GM18511 (cell line): ENCODE data around the gene DUSP15.

Experiments
- ATAC-seq: cut with Tn5 transposase; IDR thresholded peaks from one replicate; pipeline ENCODE4 v1.9.1; 2021; ENCODE audit warnings: mild to moderate bottlenecking, moderate library complexity; ENCODE audit not compliant: unreplicated experiment

Gene DUSP15

DNA sequence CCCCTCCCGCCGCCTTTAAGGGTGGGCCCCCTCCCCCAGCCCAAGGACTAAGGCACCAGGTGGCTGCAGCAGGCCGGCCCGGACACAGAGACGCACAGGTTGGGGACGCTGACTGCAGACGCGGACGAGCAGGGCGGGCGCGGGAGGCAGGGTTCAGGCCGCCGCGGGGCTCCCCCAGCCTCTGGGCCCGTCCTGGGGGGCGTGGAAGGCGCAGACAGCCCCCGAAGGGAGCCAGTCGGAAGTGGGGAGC is 9.3 kb downstream of the DUSP15 start:
- peak; percentile 29 for ATAC-seq

- ATAC-seq, result no peak
Observed at GRCh38 chr20:31860390-31861134, 9.8 kb downstream of the DUSP15 start.

DNA sequence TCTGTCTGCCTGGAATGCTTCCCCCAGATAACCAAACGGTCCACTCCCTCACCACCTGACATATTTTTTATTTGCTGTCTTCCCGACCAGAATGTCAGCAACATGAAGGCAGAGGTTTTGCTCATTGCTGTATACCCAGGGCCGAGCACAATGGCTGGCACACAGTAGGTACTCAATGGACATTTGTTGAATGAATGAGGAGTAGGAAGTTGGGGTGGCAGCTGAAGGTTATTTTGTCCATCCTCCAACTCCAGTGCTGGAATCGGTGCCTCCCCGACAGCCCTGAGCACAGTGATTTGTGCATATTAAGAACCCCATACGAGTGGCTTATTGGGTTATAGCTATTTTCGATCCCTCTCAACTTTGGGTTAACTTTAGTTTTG is 10.3 kb downstream of the DUSP15 start:
- ATAC-seq, result no peak

DNA sequence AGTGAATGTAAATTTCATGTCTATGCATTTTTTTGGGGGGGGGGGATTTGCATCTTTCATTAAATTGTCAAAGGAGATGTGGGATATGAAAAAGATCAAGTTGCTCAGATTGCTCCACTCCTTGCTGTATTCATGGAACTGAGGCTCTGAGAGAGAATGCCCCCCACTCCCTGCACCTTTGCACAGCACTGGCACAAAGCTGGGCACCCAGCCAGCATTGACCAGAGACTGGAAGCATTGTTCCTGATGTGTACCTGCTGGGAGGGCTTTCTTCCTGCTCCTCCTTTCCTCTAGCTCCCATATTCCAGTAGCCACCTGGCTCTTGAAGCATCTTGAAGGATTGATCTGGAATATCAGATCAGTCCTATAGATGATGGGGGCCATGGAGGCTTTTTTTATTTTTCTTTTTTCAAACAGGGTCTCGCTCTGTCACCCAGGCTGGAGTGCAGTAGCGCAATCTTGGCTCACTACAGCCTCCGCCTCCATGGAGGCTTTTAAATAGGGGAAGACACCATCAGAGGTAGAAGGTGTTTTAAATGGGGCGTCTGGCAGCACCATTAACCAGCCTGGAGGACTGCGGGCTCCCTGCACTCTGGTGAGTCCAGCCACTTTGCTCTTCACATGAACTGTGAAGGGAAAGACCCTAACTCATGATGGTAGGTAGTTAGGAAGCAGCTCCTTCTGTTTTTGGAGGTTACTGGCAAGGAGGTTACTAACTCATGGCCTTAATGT is 10.9 kb downstream of the DUSP15 start:
- ATAC-seq, result no peak

DNA sequence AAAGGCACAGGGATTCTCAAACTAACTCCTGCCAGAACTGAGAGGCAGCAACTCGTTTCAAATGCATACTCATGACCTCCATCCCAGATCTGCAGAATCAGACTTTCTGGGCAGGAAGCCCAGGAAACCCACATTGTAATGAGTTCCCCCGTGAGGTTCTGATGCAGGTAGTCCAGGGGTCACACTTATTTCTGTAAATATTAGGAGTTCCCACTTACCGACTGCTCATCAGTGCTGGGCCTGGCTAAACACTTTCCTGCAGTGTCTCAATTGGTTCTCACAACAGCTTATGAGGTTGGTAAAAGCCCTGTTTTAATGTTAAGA is 11.6 kb downstream of the DUSP15 start:
- ATAC-seq, result no peak

GRCh38 chr20:31857861-31858759 is 12.2 kb downstream of the DUSP15 start:
- peak; percentile 89 for ATAC-seq

- ATAC-seq, result no peak
Observed at GRCh38 chr20:31856516-31856915, 13.8 kb downstream of the DUSP15 start.

GRCh38 chr20:31853481-31853880 is 16.8 kb downstream of the DUSP15 start:
- ATAC-seq, result no peak

- no peak for ATAC-seq
Observed at GRCh38 chr20:31851240-31851955, 18.9 kb downstream of the DUSP15 start.

DNA sequence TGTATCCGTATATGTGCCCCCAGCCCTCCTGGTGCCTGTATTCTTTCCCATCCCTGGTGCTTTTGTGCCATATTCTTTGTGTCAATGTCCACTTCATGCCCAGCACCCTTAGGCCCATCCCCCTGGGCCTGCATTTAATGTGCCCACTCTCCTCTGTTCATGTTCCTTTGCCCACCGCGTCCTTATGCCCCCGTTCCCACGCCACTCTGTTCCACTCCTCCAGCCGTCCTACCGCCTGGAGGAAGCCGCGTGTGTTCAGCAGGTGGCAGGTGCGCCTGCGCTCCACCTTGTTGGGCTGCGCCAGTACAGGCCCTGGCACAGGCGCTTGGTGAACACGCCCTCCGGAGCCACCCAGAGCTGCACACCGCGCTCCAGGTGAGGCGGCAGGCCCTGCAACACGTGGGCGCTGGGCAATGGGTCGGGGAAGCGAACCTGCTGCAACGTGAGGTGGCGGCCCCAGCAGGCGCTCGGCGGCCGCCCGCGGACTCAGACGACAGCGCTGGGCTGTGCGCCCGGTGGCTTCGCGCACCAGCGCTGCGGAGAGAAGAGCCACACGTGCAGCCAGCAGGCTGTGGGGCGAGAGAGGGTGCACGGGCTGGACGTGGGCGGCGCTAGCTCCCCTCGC is 20.9 kb downstream of the DUSP15 start:
- no peak for ATAC-seq

- ATAC-seq, result no peak
Observed at GRCh38 chr20:31848088-31848999, 22.0 kb downstream of the DUSP15 start.

GRCh38 chr20:31846793-31847138 is 23.6 kb downstream of the DUSP15 start:
- no peak for ATAC-seq

DNA sequence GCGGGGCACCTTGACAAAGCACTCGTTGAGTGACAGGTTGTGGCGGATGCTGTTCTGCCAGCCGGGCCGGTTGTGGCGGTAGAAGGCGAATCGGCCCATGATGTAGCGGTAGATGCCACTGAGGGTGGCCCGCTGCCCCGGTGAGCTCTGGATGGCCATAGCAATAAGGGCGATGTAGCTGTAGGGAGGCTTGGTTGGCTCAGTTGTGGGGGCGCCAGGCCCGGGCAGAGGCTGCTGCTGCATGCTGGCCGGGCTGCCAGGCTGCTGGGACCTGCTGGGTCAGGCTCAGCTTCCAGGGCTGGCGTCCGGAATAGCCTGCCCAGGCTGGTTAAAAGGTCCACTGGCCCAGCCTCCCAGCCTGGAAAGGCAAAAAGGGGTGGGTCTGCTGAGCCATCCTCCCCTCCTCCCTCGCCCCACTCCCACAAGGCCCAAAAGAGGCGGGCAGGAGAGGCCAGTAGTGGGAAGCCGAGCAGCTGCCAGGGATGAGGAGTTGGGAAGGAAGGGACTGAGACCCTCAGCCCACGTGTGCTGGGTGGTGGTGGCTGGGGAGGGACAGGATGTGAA is 24.9 kb downstream of the DUSP15 start, which contains the start of gene FOXS1:
FOXS1 (minus strand) TSS at position 305 of the 564 bp plus-strand sequence; CDS start at position 243, 62 bp downstream.
- no peak for ATAC-seq

GRCh38 chr20:31844737-31845299 is 25.5 kb downstream of the DUSP15 start:
- no peak for ATAC-seq

- ATAC-seq, result no peak
Observed at GRCh38 chr20:31843881-31844280, 26.4 kb downstream of the DUSP15 start.

- no peak for ATAC-seq
Observed at GRCh38 chr20:31843288-31843687, 27.0 kb downstream of the DUSP15 start.

DNA sequence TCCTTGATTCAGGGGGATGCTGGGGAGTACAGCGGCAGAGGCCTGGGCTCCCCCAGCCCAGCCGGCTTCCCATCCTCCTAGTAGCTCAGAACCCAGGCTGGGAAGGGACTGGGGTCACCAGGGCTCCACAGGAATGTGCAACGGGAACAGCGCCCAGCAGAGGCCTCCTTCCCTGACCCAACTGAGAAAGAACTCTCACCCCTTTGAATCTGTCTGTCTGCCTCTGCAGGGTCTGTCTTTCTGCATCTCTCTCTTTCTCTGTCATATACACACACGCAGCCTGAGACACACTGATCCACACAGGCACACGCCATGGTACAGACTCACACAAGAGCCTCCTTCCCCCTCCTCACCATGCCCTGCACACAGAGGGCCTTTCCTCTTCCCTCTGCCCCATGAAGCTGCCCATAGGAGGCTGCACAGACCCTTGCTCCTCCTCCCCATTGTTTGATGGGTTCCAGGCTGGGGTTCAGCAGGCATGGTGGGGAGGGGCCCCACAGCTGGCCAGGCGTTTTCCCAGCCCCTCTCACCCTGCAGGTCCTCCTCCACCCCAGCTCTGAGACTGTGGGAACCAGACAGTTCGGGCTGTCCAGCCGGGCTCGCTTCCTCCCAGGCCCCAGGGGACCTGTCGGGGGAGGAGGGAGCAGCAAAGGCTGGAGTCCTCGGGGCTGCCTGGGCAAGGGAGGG is 27.7 kb downstream of the DUSP15 start:
- no peak for ATAC-seq

DNA sequence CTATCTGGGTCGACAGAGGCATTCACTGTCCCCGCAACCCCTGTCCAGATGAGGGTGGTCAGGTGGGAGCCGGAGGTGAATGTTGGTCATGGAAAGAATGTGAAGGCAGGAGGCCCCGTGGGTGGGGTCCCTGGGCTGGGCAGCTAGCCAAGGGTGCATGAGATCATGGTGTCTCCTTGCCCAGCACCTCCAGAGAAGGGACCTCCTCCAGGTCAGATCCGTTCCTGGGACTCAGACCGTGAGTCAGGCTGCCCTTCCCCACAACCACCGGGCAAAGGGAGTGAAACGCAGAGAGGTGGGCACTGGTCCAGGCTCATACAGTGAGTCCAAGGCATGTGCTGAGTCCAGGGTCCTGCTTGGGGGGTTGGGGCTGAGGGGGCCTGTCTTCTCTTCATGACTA is 28.4 kb downstream of the DUSP15 start:
- ATAC-seq, result no peak
